Hepatocyte (in vitro differentiated cells): ENCODE results near the gene CFD. TPM values are rescaled to one million over a fixed set of nuclear protein-coding genes. Genes with fewer than 3 reads are reported as not detected.

Source experiments
- DNase-seq: peaks from one replicate; pipeline ENCODE4 v3.0.0-alpha.2; 2016; ENCODE audit warnings: low spot score
- H2AFZ ChIP-seq: fragments of 200-600 bp; sonication (generic); 2 replicates; pipeline ENCODE4 v1.6.0; 2016; ENCODE audit warnings: antibody characterized with exemption, mild to moderate bottlenecking
- H3K27ac ChIP-seq: fragments of 200-600 bp; sonication (generic); 2 replicates; pipeline ENCODE4 v1.5.1; 2016; ENCODE audit warnings: mild to moderate bottlenecking
- H3K27me3 ChIP-seq: fragments of 200-600 bp; sonication (generic); 2 replicates; pipeline ENCODE4 v1.6.1; 2016
- H3K36me3 ChIP-seq: fragments of 200-600 bp; sonication (generic); replicated peaks from 2 replicates; pipeline ENCODE4 v1.5.1; 2016; ENCODE audit warnings: low read depth; ENCODE audit not compliant: insufficient read depth
- H3K4me1 ChIP-seq: fragments of 200-600 bp; sonication (generic); 2 replicates; pipeline ENCODE4 v1.5.1; 2016; ENCODE audit warnings: mild to moderate bottlenecking, moderate library complexity; ENCODE audit not compliant: insufficient read depth
- H3K4me2 ChIP-seq: fragments of 200-600 bp; sonication (generic); 2 replicates; pipeline ENCODE4 v1.6.0; 2016
- H3K4me3 ChIP-seq: fragments of 200-600 bp; sonication (generic); 2 replicates; pipeline ENCODE4 v1.5.1; 2016; ENCODE audit warnings: mild to moderate bottlenecking
- H3K79me2 ChIP-seq: fragments of 200-600 bp; sonication (generic); 2 replicates; pipeline ENCODE4 v1.6.0; 2017; ENCODE audit warnings: mild to moderate bottlenecking
- H3K9me2 ChIP-seq: fragments of 200-600 bp; sonication (generic); replicated peaks from 2 replicates; pipeline ENCODE4 v1.6.0; 2017; ENCODE audit warnings: mild to moderate bottlenecking; ENCODE audit not compliant: insufficient read depth
- H3K9me3 ChIP-seq: fragments of 200-600 bp; sonication (generic); 2 replicates; pipeline ENCODE4 v1.5.1; 2016; ENCODE audit warnings: low read depth, mild to moderate bottlenecking
- H4K20me1 ChIP-seq: fragments of 200-600 bp; sonication (generic); 2 replicates; pipeline ENCODE4 v1.6.0; 2016; ENCODE audit warnings: mild to moderate bottlenecking; ENCODE audit not compliant: insufficient read depth, poor library complexity, severe bottlenecking
- EZH2 ChIP-seq: fragments of 200-600 bp; sonication (generic); IDR thresholded peaks from 2 replicates; pipeline ENCODE4 v1.6.1; 2016; ENCODE audit warnings: antibody characterized with exemption, mild to moderate bottlenecking, borderline replicate concordance
- EZH2phosphoT487 ChIP-seq: fragments of 200-600 bp; sonication (generic); IDR thresholded peaks from one replicate; pipeline ENCODE4 v1.6.1; 2018; ENCODE audit warnings: antibody characterized with exemption, mild to moderate bottlenecking, low read depth, moderate library complexity; ENCODE audit not compliant: unreplicated experiment, severe bottlenecking
- WGBS: methylation state at CpG from one replicate; pipeline ENCODE4 v1.1.6; 2016; ENCODE audit warnings: low lambda C conversion rate; ENCODE audit errors: missing lambda C conversion rate; 5-methylcytosine and 5-hydroxymethylcytosine counted together
- polyA plus RNA-seq: library from polyadenylated mRNA; unstranded; fragments of >200 nt; fragmentation: Nextera tagmentation; extraction: Ambion mirVana; gene quantifications from 2 replicates; pipeline ENCODE4 v1.2.1, GENCODE V29; 2016
- total RNA-seq: library from RNA; depleted of rRNA; stranded (reverse); fragments of >200 nt; gene quantifications from 2 replicates; pipeline ENCODE4 v1.2.3, GENCODE V29; 2014
- TF ChIP-seq, protein P1 (sequence below): fragments of 200-600 bp; sonication (generic); IDR thresholded peaks from 2 replicates; pipeline ENCODE4 v1.5.1; 2016; ENCODE audit warnings: antibody characterized with exemption, mild to moderate bottlenecking; ENCODE audit not compliant: poor library complexity

Gene CFD
- total and polyA plus RNA-seq, 2 experiments from 2014 or later = 3.3 to 8.2 TPM

DNA sequence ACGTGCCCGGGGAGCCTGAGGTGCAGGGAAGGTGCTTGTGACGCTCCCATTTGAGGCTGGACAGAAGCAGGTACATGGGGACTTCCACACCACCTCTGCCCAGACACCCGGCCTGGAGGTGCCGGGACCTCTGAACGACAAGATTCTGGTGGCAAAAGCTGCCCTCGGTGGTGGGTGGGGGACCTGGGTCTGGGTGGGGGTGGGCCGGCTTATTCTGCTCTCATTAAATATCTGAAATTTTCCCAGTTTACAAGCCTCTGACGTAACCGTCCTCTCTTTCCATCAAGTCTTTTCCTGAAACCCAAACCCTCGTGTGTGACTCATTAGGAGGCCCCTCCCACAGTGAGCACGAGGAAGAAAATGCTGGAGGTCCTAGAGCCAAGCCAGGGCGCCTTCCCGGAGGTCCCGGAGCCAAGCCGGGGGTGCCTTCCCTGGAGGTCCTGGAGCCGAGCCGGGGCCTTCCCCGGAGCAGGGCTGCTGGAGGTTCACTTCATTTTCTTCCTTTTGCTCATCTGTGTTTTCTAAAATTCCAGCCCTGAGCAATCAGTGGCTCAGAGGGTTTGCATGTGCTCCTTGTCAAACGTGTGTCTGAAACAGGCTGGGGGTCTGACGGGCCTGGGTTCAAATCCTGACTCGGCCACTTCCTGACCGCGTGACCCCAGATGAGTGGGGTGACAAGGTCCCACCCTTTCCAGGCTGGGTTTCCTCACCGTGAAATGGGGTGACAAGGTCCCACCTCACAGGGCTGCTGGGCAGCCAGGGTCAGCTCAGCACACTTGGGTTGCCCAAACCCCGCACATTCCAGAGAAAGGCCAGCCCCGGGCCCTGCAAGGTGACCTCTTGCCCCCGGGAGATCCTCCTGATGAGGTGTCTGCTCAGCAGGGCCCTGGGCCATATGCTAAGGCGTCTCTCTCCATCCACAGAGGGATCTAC lies 10.0 kb downstream of the CFD start:
- TF ChIP-seq EZH2 = no peak
- TF ChIP-seq, protein P1, sequence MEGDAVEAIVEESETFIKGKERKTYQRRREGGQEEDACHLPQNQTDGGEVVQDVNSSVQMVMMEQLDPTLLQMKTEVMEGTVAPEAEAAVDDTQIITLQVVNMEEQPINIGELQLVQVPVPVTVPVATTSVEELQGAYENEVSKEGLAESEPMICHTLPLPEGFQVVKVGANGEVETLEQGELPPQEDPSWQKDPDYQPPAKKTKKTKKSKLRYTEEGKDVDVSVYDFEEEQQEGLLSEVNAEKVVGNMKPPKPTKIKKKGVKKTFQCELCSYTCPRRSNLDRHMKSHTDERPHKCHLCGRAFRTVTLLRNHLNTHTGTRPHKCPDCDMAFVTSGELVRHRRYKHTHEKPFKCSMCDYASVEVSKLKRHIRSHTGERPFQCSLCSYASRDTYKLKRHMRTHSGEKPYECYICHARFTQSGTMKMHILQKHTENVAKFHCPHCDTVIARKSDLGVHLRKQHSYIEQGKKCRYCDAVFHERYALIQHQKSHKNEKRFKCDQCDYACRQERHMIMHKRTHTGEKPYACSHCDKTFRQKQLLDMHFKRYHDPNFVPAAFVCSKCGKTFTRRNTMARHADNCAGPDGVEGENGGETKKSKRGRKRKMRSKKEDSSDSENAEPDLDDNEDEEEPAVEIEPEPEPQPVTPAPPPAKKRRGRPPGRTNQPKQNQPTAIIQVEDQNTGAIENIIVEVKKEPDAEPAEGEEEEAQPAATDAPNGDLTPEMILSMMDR = no peak
- no peak for TF ChIP-seq EZH2phosphoT487
- H2AFZ ChIP-seq = no peak overlapping the region
- H4K20me1 ChIP-seq = no peaks in the 10 kb centered on the region
- 70% methylated on average over 27 of the region's 29 CpGs for WGBS
- peak overlapping the region; percentile 63 for H3K27ac ChIP-seq
- no peak overlapping the region for H3K4me3 ChIP-seq
- no peaks in the 10 kb centered on the region for H3K9me3 ChIP-seq
- H3K4me1 ChIP-seq = no peaks in the 10 kb centered on the region
- H3K36me3 ChIP-seq = no peaks in the 10 kb centered on the region
- H3K79me2 ChIP-seq = no peaks in the 10 kb centered on the region
- H3K27me3 ChIP-seq = no peaks in the 10 kb centered on the region
- DNase-seq = peak; percentile 81
- H3K9me2 ChIP-seq = no peaks in the 10 kb centered on the region
- H3K4me2 ChIP-seq = no peak overlapping the region

DNA sequence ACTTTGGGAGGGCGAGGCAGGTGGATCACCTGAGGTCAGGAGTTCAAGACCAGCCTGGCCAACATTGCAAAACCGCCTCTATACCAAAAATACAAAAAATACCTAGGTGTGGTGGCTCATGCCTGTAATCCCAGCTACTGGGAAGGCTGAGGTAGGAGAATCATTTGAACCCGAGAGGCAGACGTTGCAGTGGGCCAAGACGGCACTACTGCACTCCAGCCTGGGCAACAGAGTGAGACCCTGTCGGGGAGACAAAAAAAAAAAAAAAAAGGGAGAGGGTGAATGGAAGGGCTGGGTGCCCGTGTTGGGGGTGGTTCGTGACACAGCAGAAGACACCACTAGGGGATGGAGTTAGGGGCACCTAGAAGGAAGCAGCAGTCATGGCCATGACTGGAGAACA lies 10.8 kb downstream of the CFD start:
- H3K36me3 ChIP-seq = no peaks in the 10 kb centered on the region
- no peak overlapping the region for H3K4me3 ChIP-seq
- H3K27me3 ChIP-seq = no peaks in the 10 kb centered on the region
- H3K79me2 ChIP-seq = no peaks in the 10 kb centered on the region
- no peaks in the 10 kb centered on the region for H3K9me3 ChIP-seq
- no peaks in the 10 kb centered on the region for H3K4me1 ChIP-seq
- no peak overlapping the region for H3K27ac ChIP-seq
- TF ChIP-seq, protein P1 = no peak
- TF ChIP-seq EZH2phosphoT487 (no peak), EZH2 (no peak)
- no peak for DNase-seq
- H3K9me2 ChIP-seq = no peaks in the 10 kb centered on the region
- H3K4me2 ChIP-seq = no peak overlapping the region
- H4K20me1 ChIP-seq = no peaks in the 10 kb centered on the region
- WGBS = 96% methylated on average over 8 of the region's 8 CpGs
- H2AFZ ChIP-seq = no peak overlapping the region

DNA sequence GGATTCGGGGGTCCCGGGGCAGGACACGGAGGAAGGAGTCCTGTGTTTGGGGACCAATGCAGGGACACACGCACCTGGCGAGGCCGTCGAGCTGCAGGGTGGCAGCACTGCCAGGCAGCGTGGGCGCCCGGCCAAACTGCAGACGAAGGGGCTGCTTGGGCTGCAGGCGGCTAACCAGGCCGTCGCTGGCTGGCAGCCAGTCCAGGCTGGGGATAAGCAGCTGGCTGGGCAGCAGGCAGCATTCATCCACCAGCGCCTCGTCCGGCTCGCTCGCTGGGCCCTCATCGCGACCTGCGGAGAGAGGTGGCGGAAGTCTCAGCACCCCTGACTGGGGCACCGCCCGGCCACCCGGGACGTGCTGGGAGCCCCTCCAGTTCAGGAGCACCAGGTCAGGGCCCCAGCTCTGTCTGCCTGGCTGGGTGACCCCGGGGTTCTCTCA lies 11.5 kb downstream of the CFD start:
- no peaks in the 10 kb centered on the region for H3K36me3 ChIP-seq
- TF ChIP-seq, protein P1 = no peak
- TF ChIP-seq EZH2 (no peak), EZH2phosphoT487 (no peak)
- no peak for DNase-seq
- H4K20me1 ChIP-seq = no peaks in the 10 kb centered on the region
- no peaks in the 10 kb centered on the region for H3K27me3 ChIP-seq
- H3K4me2 ChIP-seq = no peak overlapping the region
- H3K27ac ChIP-seq = no peak overlapping the region
- no peaks in the 10 kb centered on the region for H3K9me3 ChIP-seq
- no peaks in the 10 kb centered on the region for H3K9me2 ChIP-seq
- WGBS = 90% methylated on average over 20 of the region's 28 CpGs
- no peaks in the 10 kb centered on the region for H3K79me2 ChIP-seq
- H2AFZ ChIP-seq = no peak overlapping the region
- H3K4me1 ChIP-seq = no peaks in the 10 kb centered on the region
- H3K4me3 ChIP-seq = no peak overlapping the region
